Mucosa of rectum (tissue), 2 donors: ENCODE results near the gene HS3ST3A1.

Experiments
- H3K27ac ChIP-seq, 2 donors: one replicate each; pipeline ENCODE4 v1.7.0; 2013; ENCODE audit warnings: inconsistent platforms in 2 of 2, low read depth in 2 of 2, low read length in 2 of 2
- H3K27me3 ChIP-seq, 2 donors: one replicate each; pipeline ENCODE4 v1.7.0; 2013; ENCODE audit warnings: low read length in 2 of 2; ENCODE audit not compliant: control insufficient read depth in 2 of 2, insufficient read depth in 2 of 2
- H3K36me3 ChIP-seq, 2 donors: one replicate each; pipeline ENCODE4 v1.7.0; 2013; ENCODE audit warnings: low read length in 2 of 2; ENCODE audit not compliant: control insufficient read depth in 2 of 2, insufficient read depth in 2 of 2
- H3K4me1 ChIP-seq, 2 donors: one replicate each; pipeline ENCODE4 v1.7.0; 2013; ENCODE audit warnings: low read length in 2 of 2, mild to moderate bottlenecking in 1 of 2; ENCODE audit not compliant: control insufficient read depth in 2 of 2, insufficient read depth in 2 of 2
- H3K4me3 ChIP-seq, 2 donors: one replicate each; pipeline ENCODE4 v1.7.0; 2013; ENCODE audit warnings: low read length in 2 of 2
- H3K9ac ChIP-seq, 2 donors: one replicate each; pipeline ENCODE4 v1.7.0; 2013; ENCODE audit warnings: low read length in 2 of 2, low read depth in 1 of 2, mild to moderate bottlenecking in 1 of 2
- H3K9me3 ChIP-seq, 2 donors: one replicate each; pipeline ENCODE4 v1.7.0; 2013; ENCODE audit warnings: low read length in 2 of 2; ENCODE audit not compliant: control insufficient read depth in 2 of 2
- donor health status: healthy.
- donor health status: Normal muscosa, but diverticular disease.

HS3ST3A1 gene

DNA sequence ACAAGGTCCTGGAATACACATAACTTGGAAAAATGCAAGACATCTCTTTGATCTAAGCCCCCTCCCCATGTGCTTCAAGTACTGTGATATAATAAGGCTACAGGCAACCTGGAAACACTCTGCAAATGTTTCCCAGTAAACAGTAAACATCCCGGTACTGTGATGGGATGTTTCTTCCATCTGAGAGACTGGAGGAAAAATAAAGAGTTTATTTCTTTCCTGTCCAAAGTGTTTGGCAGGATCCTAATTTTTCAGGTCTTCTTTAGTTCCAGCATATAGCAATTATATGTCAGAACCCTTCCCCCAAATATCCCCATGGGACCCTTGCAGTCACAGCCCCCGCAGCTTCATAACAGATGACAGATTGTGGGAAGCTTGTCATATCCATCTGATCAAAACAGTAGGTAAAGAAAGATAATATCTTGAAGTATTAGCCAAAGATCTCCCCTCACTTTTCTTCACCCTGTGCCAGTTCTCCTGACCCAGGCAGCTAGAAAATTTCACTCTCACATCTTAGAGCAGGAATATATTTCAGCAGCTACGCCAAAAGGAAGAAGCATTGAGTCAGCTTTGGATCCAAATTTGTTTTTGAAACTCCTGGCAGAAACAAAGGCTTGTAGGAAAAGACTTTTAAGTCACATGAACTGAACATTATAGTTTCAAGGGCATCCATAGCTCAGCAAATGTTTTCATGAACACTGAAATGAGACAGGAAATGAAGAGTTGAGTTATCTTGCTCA lies 141.3 kb downstream of the HS3ST3A1 start:
- no peaks in the 10 kb centered on the region for H3K27me3 ChIP-seq
- no peak overlapping the region for H3K4me3 ChIP-seq
- no peak overlapping the region for H3K9ac ChIP-seq
- H3K36me3 ChIP-seq = no peaks in the 10 kb centered on the region
- H3K9me3 ChIP-seq = no peaks in the 10 kb centered on the region
- H3K4me1 ChIP-seq = no peaks in the 10 kb centered on the region
- H3K27ac ChIP-seq = no peak overlapping the region

DNA sequence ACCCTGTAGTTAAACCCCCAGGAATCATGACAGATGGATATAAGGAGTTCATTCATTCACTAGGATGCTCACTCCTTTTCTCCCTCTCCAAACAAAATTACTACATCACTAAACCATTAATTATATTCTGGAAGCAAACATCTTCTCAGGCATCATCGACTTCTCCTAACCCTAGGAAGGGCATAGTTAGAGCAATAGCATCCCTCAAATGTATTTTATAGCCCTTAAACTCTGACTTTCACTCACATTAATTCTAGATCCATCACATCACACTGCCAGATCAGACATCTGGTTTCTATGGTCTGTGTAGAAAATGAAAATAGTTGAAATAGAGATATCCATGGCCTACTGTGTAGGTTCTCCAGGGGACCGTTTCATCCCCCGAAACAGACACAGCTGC lies 143.9 kb downstream of the HS3ST3A1 start:
- Histone ChIP-seq H3K4me1 (no peaks in the 10 kb centered on the region), H3K27ac (no peak overlapping the region), H3K9ac (no peak overlapping the region), H3K36me3 (no peaks in the 10 kb centered on the region), H3K27me3 (no peaks in the 10 kb centered on the region), H3K9me3 (no peaks in the 10 kb centered on the region), H3K4me3 (no peak overlapping the region)
